GM19351 (cell line): ENCODE measurements around the gene PPA2.

Experiments
- ATAC-seq: cut with Tn5 transposase; IDR thresholded peaks from one replicate; pipeline ENCODE4 v1.9.1; 2021; ENCODE audit warnings: mild to moderate bottlenecking, moderate library complexity; ENCODE audit not compliant: unreplicated experiment

PPA2 gene

DNA sequence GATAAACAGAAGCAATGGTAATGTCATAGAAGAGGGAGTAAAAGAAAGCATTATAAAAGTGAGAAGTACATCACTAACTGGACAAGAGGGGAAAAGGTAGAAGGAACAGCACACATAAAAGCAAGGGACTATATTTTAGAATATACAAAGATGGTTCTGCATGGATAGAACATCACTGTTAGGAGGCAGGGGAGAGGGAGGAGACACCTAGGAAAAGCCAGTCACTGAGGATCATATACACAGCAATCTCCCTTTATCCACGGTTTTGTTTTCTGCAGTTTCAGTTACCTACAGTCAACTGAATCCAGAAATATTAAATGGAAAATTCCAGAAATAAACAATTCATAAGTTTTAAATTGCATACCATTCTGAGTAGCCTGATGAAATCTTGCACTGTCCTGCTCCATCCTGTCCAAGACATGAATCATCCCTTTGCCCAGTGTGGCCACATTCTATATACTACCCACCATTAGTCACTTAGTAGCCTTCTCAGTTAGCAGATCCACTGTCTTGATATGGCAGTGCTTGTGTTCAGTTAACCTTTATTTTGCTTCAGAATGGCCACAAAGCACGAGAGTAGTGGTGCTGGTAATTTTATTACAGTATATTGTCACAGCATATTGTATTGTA is 74.2 kb downstream of the PPA2 start:
- ATAC-seq: no peak

DNA sequence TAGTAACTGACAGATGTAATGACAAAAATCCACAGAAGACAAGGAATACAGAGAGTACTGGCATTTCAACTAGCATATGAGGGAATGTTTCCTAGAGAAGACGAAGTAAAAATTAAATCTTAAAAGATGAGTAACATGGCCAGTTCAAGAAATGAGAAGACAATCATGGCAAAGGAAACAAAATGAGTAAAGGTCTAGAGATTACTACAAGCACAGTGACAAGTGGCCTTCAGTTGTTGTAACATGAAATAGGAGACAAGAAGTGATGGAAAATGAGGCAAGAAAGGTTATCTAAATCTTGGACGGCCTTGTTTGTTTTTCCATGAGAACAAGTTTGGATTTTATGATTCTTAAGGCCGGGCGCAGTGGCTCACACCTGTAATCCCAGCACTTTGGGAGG is 81.0 kb downstream of the PPA2 start:
- no peak for ATAC-seq

DNA sequence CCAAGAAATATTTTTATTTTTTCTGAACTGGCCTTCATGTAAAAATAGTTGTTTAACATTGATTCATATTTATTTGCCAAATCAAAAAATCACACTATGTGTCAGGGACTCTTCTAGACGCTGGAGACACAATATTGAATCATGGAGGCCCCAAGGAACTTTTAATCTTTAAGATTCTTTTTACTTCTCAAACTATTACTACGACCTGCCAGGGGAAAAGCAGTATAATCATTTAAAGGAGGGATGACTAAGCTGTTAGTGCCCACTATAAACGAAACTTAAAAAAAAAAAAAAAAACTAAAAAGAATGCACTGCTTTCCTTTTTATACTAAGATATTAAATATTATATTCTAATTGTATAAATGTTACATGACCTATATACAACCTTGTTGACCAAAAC is 84.7 kb downstream of the PPA2 start:
- no peak for ATAC-seq

DNA sequence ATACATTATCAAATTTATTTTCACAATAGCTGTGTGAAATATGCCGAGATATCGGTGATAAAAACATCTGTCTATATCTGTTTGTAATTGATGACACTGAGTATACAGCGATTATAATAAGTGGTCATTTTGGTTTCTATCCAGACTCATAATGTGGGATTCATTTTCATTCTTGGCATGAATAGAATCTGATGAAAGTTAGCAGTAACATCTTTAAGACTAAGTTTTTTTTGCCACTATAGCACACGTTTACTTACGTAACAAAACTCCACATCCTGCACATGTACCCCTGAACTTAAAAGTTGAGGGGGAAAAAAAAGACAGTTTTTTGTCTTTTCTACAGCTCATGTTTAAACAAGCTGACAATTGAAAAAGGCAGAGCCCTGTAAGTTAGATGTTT is 86.4 kb downstream of the PPA2 start:
- no peak for ATAC-seq

DNA sequence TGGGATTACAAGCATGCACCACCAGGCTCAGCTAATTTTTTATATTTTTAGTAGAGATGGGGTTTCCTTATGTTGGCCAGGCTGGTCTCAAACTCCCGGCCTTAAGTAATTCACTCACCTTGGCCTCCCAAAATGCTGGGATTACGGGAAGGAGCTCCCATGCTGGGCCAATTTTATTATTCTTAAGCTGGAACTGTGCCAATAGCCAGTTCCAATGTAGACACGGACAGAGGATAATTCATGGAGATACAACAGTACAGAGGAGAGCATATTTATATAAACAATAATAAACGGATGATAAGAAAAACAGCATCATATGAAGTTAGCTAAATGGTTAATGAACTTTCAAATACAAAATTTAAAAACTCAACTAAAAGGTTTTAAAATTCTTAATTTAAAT is 87.8 kb downstream of the PPA2 start:
- no peak for ATAC-seq

DNA sequence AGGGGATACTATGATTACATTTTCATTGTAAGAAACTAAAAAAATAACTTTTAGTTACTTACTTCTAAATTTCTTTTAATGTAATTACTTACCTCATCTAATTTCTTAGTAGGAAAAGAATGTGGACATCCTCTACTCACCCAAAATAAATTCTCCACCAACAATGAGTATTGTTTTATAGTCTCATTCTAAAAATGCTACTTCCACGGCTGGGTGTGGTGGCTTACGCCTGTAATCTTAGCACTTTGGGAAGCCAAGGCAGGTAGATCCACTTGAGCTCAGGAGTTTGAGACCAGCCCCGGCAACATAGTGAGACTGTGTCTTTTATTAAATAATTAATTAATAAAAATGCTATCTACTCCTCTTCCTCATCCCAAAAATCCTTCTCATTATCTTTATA is 99.8 kb downstream of the PPA2 start:
- ATAC-seq: no peak

DNA sequence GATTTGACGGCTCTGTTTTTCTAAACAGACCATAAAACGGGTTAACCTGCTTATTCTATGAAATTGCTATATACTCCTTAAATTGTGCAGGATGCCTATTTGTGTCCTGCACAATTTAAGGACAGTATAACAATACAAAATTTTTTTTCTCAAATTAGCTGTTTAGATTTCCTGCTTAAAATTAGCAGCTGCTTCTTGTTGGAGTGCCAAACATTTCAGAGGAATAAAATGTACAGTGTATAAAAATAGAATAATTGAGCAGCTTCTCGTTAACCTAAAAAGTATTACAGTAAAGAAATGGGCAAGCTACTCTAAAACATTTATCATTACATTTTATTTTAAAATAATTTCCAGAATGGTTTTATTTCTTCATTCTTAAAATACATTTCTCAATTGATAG is 100.5 kb downstream of the PPA2 start:
- ATAC-seq: no peak

DNA sequence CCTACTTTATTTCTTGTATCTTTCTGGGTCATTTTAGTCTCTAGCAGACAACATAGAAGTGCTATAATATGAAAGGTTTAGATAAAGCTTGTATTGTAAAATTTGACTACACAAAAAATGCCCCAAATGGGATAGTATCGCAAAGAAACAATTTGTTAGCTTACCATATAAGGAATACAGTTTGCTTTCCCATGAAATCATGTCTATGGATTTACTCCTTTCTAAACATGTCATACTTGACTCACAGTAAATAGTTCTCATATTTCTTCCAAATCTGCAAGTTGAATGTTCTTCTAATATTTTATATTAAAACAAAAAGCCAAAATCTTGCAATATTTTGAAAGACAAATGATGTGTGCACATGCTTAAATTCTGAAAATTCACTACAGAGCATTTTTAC is 103.9 kb downstream of the PPA2 start:
- ATAC-seq: no peak

DNA sequence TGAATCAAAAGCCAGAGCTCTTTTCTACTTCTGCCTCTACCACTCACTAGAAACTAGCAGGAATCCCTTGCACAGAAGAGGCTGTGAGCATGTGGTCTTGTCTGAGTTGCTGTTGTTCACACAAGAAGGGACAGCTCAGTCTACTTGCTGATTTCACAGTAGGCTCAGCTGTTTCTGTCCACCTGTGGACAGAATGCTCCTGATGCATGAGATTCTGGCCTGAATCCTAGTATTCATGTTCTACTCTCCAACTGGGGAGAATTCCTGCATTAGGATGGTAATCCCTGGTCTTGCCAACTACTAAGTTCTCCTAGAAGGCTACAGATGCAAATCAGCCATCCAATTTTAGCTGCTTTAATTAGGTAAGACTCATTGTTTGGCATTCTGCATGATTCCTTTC is 112.8 kb downstream of the PPA2 start:
- ATAC-seq: no peak

DNA sequence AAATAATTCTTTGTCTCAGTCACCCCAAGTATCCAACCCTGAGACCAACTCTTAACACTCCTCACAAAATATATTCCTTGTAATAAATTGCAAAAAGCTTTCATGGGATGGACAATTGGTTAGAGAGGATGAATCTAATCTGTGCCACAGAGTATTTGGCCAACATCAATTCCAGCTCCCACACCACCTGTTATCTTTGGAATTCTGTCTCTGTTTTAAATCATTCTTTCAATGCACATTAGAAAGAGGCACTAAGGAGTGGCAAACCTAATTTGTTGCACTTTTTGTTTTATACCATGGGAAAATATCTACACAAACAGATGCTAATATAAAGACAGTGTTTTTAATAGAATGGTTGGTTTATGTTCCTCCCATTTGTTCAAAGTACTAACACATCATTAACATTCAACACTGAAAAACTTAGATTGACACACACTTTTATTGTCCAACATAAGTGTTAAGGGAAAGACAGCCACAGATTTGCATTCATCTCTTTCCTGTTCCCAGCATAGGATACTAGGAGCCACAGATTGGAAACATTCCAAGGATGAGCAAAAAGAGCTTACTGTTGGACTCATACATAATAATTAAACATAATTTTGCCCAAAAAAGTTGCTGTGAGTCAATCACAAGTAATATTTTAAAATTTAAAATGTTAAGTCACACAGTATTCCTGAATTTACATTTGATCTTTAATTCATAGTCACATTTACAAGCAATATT is 116.4 kb downstream of the PPA2 start:
- no peak for ATAC-seq

DNA sequence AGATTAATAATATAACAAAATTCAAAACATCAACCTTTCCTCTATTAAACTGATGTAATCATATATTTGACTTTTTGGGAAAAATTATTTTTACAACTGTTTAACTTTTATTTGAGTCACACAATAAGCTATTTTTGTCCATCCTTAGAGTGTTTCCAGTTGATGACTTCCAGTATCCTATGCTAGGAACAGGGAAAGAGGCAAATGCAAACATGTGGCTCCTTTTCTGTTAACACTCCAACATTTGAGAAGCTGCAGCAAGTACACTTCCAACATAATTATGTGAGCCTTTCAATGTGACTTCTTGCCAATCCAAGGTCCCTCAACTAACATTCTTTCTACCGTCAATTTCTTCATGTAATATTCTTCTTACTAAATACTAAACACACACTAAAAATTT is 117.7 kb downstream of the PPA2 start:
- ATAC-seq: no peak

DNA sequence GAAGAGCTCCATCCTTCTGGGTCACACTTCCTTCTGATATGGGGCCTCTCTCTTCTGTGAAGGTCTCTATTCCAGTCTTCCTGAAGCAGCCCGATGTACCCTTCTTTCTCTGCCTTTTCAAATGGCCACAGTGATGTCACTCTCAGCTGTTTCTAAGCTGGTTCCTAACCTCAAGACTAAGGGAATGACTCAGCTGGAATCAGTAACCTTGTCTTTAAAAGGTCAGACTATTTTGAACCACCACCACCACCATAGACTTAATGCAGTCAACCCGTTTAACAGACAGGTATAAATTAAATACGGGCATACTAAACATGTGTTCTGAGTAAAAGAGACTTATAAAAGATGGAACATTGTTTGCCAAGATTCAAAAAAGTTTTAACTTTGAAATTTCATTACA is 121.0 kb downstream of the PPA2 start:
- ATAC-seq: peak; percentile 86

DNA sequence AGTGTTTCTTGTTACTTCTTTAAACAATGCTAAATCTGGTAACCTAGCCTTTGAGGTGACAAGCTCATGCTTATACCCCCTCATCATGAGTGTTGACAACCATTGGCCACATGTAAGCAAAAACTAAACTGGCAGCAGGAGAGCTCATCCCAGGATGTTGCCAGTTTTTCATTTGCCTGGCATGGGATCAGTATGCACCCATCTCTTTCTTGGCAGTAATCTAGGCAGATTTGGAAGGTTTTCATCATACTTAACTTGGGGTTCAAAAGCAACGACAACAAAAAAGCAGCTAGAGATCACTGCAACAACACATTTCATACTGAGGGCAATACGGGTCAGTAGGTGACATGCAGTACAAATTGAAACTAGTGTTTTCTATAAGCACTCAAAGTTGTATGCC is 122.0 kb downstream of the PPA2 start:
- ATAC-seq: no peak

DNA sequence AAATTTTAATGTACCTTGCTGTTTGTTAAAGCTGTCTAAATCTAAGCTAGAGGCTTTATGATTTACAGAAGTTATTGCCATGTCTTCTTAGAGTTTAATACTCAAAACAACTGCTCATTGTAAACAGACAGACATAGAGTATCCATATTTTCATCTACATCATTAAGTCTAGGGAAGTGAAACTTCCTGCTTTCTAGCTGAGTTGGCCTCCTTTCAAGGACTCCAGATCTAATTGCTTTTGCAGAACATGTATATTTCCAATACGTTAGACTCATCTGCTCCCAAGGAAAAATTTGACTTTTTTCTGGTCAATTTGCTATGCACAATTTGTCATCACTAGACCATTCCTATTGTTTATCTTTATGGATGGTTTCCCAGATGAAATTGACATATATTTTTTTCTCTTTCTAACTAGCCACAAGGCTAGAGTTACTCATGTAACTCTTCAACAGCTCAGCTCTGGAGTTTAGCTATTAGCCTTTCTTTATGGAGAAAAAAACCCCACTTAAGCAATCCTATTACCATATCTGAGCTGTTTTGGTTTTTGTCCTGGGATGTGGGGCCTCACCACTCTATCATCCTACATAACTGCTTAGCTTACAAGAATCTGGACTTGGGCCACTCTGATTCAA is 122.9 kb downstream of the PPA2 start:
- no peak for ATAC-seq

DNA sequence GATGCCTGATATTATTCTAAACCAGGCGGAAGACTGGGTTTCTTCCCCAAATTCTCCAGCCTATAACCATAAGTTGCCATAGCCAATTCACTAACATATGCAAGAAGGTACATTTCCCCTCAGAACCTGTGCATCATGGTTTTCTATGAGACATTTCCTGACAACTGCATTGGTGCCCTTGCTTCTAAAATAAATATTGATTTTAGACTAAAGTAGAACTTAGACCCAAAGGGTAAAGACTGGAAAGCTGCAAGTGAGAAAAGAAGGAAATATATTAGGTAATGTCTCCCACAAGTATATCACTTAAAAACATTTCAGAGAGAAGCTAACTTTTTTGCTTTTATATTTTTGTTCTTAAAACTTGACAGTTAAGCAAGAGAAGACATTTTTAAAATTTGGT is 125.1 kb downstream of the PPA2 start:
- no peak for ATAC-seq

DNA sequence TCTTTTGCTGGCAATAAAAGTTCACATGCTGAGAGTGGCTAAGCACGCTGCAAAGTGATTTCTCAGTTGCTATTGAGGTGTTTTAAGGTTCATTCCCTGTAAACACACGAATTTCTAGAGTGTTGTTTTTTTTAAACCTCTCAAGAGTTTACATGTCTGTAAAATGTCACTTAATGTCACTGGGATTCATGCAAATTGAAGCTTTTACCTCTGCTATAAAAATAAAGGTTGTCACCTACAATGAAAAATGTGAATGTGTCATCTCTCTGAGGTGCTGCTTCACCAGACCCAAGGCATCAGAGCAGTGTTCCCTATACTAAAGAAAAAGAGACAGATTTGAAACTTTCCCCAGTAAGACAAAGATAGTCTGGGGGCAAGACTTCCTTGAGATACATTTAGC is 127.0 kb downstream of the PPA2 start:
- no peak for ATAC-seq

DNA sequence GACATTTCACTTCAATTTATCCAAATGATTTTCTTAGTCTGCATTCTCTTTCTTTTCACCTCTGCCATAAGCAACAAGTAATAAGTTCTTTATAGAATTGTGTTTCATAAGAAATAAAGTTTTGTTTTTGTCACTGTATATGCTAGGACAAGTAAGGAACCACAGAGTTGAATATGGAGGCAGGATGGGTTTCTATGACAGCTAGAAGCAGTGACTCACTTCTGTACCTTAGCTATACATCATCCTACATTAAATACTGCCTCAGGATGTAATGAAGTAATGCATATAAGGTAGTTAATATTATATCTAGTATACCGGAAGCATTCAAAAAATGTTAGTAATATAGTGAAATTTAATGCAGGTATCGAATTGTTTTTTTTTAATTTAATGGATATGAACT is 128.0 kb downstream of the PPA2 start:
- no peak for ATAC-seq

DNA sequence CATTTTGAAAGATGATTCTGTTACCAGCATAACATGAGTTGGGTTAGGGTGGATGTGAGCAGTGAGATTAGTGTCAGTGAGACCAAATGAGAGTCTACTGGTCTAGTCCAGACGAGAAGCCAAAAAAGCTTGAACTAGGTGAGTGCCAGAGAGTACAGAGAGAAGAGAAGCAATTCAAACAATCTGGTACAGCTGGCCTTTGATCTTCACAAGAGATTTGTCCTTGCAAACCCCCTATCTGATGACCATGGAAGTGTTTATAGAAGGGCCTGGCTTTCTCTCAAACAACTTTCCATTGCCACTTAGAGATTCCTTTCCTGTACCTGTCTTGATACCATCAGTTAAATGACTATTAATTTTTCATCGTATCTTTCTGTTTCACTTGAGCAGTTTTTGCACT is 128.5 kb downstream of the PPA2 start:
- no peak for ATAC-seq

DNA sequence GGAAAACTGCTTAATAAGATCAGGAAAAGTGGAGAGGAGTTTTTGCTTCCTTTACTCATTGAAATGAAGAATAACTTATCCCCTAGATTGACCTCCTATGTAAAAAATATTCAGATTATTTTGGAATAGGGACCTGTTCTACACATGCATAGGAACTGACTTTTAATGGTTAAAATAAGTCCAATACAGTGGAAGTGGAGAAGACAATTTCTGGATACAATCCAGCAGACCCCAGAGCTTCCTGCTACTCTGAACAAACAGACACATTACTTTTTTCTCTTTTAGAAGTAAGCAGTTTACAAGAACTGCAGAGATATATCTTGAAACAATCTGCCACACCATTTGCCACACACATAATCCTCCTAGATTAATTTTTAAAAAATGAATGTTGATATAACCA is 129.7 kb downstream of the PPA2 start:
- no peak for ATAC-seq

DNA sequence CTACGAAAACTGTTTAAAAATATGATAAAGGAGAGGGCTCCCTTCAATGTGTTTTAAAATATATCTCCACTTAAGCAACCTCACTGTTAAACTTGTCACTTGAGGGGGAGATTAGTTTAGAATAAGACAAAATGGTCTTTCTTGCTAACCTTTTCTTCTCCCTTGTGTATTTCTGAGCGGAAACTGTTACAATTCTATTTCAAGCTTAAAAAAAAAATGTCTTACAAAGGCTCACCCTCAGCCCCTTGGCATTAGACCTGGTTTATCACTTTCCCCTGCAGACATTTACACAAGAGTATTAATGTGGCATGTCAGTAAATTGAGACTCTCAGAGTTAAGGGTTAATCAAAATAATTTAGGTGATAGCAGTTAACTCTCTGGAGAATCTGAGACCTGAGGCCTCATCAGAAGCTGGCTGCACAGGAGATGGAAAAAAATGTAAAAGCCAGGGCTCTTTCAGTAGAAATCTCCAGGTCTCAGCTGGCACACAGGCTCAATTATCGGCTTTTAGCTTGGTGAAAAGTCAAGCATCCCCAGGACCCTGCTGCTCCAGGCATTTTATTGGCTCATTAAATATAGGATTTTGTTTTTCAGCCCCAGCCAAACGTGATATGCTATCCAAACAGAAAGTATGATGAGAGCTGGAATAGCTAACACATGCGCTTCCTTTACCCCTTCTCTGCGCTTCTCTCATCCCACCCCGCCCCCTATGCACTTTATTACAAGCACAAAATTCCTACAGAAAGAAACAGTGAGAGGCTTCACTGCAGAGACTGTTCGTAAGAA is 130.5 kb downstream of the PPA2 start:
- no peak for ATAC-seq

DNA sequence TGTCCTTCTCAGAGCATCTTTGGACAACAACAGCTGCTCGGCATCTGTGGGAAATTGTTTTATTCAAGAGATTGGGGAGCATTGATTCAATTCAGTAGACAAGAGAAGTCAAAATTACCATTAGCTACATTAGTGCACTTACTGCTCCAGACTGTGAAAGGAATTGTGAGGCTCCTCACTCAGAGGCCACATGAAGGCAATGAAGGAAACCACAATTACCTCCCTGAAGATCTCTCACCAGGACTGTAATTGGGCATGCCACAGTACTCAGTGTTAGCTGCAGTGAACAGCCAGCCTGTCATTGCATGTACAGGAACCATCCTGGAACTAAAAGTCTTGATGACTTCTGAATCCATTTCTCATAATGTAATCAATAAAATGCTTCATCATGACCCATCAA is 144.8 kb downstream of the PPA2 start:
- no peak for ATAC-seq

DNA sequence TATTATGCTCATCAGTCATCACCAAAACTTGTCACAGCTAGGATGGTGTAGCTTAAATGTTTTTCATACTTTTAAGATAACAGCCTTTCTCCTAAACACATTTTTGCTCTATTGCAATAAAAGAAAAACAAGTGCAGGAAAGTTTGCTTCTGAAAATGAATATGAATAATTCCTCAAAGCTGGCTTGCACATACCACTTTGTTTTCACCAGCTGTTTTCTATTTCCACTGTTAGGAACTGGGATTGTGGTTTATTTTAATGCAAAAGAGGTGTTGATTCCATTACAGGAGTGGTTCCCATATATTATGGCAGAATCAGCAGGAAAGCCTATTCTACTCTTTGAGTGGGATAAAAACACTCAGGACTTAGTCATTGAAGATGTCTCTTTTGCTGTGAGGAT is 145.9 kb downstream of the PPA2 start:
- ATAC-seq: no peak
